ENCODE data around the gene PPP1R15B. TPM values are rescaled to one million over a fixed set of nuclear protein-coding genes. Genes with fewer than 3 reads are reported as not detected.

PPP1R15B gene
- 10 to 100 TPM; 39.3 to 59.9 TPM for total RNA-seq
- 10 to 100 TPM in 1 of 2 donors, 1 to 10 TPM in 1; 6.8 to 13.7 TPM for polyA plus RNA-seq
- long read RNA-seq, donor 1, full-length matches to known transcripts = 9 of 18 reads
- long read RNA-seq, donor 1, partial matches to known transcripts = 1 of 18 reads
- long read RNA-seq, donor 1, other reads (novel, unspliced or antisense) = 8 of 18 reads
- long read RNA-seq, donor 2, full-length matches to known transcripts = 5 of 6 reads
- long read RNA-seq, donor 2, partial matches to known transcripts = 0 of 6 reads
- long read RNA-seq, donor 2, other reads (novel, unspliced or antisense) = 1 of 6 reads

DNA sequence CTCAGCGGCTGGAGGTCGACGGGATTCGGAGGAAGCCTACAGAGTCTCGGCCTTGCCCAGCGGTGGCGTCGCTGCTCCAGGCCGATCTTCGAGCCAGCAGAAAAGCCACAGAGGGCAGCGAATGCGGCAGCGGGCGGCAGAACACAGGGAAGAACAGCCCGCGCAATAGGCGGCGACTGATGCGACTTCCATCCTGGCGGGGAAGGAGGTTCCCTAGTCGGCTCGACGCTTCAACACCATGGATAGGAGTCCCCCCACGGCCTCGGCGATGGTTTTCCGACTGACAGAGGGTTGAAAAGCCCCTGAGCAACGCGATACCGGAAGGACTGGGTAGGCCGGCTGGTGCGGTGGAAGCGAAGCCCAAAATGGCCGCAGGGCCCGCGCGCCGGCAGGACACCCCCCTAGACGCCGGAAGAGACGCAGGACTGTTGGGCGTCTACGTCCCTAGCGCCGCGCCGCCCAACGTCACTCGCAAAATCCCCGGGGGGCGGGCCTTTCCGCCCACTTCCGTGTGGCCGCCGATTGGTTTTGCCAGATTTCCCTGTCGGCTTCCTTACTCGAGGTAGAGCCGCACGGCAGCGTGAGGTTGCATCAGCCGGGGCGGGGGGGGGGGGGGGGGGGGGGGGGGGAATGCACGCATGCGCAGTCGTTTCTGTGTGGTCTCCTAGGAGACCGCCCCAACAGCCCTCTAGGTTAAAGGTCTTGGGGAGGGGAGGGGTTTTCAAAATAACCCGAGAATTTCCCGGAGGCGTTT, at the start of gene PPP1R15B:
PPP1R15B (minus strand) TSS at position 367 of the 754 bp plus-strand sequence. CDS start 406 bp downstream, outside the sequence.
- peaks cover 0 to 4% of the 10 kb centered on the region in 2 donors for H3K4me1 ChIP-seq (ENCODE audit: control insufficient read depth in 1 of 2, insufficient read depth in 2 of 2, low read length in 2 of 2)
- ATAC-seq (ENCODE audit: low FRiP score) (peak; percentile 98), DNase-seq (peak; percentile 98 to 99)
- peaks cover 0 to 1% of the 10 kb centered on the region in 2 donors for H3K36me3 ChIP-seq (ENCODE audit: control insufficient read depth in 1 of 2, insufficient read depth in 2 of 2, low read length in 1 of 2)
- no peaks in the 10 kb centered on the region for H3K9me3 ChIP-seq (ENCODE audit: control insufficient read depth, low read length)
- no peaks in the 10 kb centered on the region for H3K27me3 ChIP-seq (ENCODE audit: control insufficient read depth in 1 of 2, insufficient read depth in 2 of 2, low read length in 1 of 2)
- H3K4me3 ChIP-seq (ENCODE audit: low read length in 2 of 2) = peak within 1 kb of the TSS; percentile 55 to 58
- H3K27ac ChIP-seq (ENCODE audit: low read depth in 1 of 2, low read length in 2 of 2) = peak within 1 kb of the TSS; percentile 70 to 97
- WGBS, 2 donors = 0% methylated on average over 63 to 69 of the region's 69 CpGs
- intact Hi-C loops (cut with DNase I) = loop anchor here in 1 of 2 donors (5.0 kb wide), 1 partner anchor 96 kb away; no protein-coding TSS in a partner anchor

DNA sequence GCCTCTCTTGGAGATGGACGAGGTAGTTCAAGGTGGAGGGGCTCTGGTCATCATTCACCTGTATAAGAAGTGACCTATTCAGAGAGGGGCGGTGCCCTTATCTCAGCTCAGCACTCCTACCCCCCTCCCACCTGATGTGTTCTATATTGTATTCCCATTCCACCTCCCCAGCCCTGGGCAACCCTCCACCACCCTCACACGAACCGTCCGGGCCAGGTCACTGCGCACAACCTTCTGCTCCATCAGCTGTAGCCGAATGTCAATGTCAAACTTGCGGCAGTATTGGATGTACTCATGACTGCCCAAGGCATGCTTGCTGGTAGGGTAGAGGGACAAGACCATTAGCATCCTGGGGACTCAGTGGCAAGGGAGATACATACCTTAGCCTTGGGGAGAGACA, 48.7 kb upstream of the PPP1R15B start:
- peaks cover 0 to 7% of the 10 kb centered on the region in 2 donors for H3K4me1 ChIP-seq (ENCODE audit: control insufficient read depth in 1 of 2, insufficient read depth in 2 of 2, low read length in 2 of 2)
- DNase-seq (no peak), ATAC-seq (ENCODE audit: low FRiP score) (no peak)
- no peak overlapping the region for H3K27ac ChIP-seq (ENCODE audit: low read depth in 1 of 2, low read length in 2 of 2)
- intact Hi-C loops (cut with DNase I) = no loop called here
- H3K36me3 ChIP-seq (ENCODE audit: control insufficient read depth in 1 of 2, insufficient read depth in 2 of 2, low read length in 1 of 2) = peaks cover 0 to 8% of the 10 kb centered on the region in 2 donors
- no peaks in the 10 kb centered on the region for H3K9me3 ChIP-seq (ENCODE audit: control insufficient read depth, low read length)
- H3K27me3 ChIP-seq (ENCODE audit: control insufficient read depth in 1 of 2, insufficient read depth in 2 of 2, low read length in 1 of 2) = no peaks in the 10 kb centered on the region
- WGBS, 2 donors = 93 to 94% methylated on average over 8 of the region's 8 CpGs
- no peak overlapping the region for H3K4me3 ChIP-seq (ENCODE audit: low read length in 2 of 2)

DNA sequence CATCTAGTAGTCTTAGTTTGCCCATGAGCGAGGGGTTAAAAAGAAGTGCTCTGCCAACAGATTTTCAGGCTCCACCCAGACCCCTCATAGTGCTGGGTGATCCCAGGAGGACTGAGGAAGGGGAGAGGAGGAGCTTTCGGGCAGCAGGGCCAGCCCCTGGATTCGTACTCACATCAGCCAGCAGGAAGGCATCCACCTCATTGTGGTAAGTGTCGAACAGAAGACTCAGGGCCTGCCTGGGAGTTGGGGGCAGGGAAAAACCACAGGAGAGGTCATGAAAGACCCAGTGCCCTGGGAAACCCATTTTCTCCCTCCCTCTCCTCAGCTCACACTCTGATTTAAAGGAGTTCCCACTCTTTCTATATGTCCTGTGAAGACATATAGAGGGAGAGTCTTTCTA, 48.1 kb upstream of the PPP1R15B start:
- DNase-seq = no peak
- intact Hi-C loops (cut with DNase I) = no loop called here
- Histone ChIP-seq H3K4me1 (ENCODE audit: control insufficient read depth in 1 of 2, insufficient read depth in 2 of 2, low read length in 2 of 2) (peaks cover 0 to 7% of the 10 kb centered on the region in 2 donors), H3K4me3 (ENCODE audit: low read length in 2 of 2) (no peak overlapping the region), H3K36me3 (ENCODE audit: control insufficient read depth in 1 of 2, insufficient read depth in 2 of 2, low read length in 1 of 2) (peaks cover 0 to 8% of the 10 kb centered on the region in 2 donors), H3K9me3 (ENCODE audit: control insufficient read depth, low read length) (no peaks in the 10 kb centered on the region), H3K27me3 (ENCODE audit: control insufficient read depth in 1 of 2, insufficient read depth in 2 of 2, low read length in 1 of 2) (no peaks in the 10 kb centered on the region), H3K27ac (ENCODE audit: low read depth in 1 of 2, low read length in 2 of 2) (no peak overlapping the region)
- 72 to 76% methylated on average over 4 of the region's 4 CpGs for WGBS, 2 donors
- ATAC-seq (ENCODE audit: low FRiP score) = no peak

DNA sequence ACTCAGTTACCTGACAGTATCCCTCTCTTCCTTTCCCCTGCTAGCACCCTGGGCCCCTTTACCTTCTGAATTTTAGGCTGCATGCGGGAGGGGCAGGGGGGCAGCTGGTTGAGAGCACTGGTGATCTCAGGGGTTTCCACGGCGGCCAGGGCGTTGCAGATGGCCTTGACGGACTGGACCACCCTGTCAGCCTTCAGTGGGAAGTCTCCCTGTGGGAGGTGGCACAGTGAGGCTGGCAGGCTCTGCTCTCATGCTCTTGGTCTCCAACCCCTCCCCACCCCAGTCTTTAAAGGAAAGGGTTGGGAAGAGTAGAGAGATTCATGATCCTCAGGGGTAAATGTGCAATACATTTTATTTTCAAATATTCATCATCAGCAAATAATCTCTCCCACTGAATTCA, 46.0 kb upstream of the PPP1R15B start:
- ATAC-seq (ENCODE audit: low FRiP score) (no peak), DNase-seq (no peak)
- Histone ChIP-seq H3K4me3 (ENCODE audit: low read length in 2 of 2) (no peak overlapping the region), H3K27ac (ENCODE audit: low read depth in 1 of 2, low read length in 2 of 2) (no peak overlapping the region), H3K27me3 (ENCODE audit: control insufficient read depth in 1 of 2, insufficient read depth in 2 of 2, low read length in 1 of 2) (no peaks in the 10 kb centered on the region), H3K4me1 (ENCODE audit: control insufficient read depth in 1 of 2, insufficient read depth in 2 of 2, low read length in 2 of 2) (no peaks in the 10 kb centered on the region), H3K9me3 (ENCODE audit: control insufficient read depth, low read length) (no peaks in the 10 kb centered on the region), H3K36me3 (ENCODE audit: control insufficient read depth in 1 of 2, insufficient read depth in 2 of 2, low read length in 1 of 2) (peaks cover 0 to 8% of the 10 kb centered on the region in 2 donors)
- 76 to 78% methylated on average over 5 of the region's 5 CpGs for WGBS, 2 donors
- intact Hi-C loops (cut with DNase I) = no loop called here

DNA sequence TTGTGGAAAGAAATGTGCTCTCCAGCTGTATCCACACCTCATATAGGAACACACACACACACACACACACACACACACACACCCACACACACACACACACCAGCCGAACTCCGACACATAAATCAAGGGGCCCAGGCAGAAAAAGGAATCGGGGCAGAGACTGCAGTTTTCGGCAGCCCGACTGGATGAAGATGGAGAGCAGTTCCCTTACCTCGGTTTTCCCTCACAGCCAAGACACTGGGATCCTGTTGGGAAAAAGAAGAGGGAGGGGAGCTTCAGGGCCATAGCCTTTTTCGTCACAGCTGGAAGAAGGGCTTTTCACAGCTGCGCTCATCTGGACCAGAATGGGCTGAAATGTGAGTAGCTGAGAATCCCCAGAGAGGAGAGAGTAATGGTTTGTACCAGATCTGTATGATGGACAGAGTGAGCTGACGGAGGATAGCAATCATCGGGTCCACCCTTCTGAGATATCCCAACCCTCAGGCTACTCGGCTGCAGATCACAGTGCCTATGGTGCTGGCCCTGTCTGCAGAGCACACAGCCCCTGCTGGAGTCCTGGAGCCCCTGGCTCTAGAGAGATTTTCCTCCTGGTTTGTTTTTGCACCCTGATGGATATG, 45.3 kb upstream of the PPP1R15B start:
- Histone ChIP-seq H3K9me3 (ENCODE audit: control insufficient read depth, low read length) (no peaks in the 10 kb centered on the region), H3K36me3 (ENCODE audit: control insufficient read depth in 1 of 2, insufficient read depth in 2 of 2, low read length in 1 of 2) (peaks cover 0 to 6% of the 10 kb centered on the region in 2 donors), H3K4me3 (ENCODE audit: low read length in 2 of 2) (no peak overlapping the region), H3K27me3 (ENCODE audit: control insufficient read depth in 1 of 2, insufficient read depth in 2 of 2, low read length in 1 of 2) (no peaks in the 10 kb centered on the region), H3K4me1 (ENCODE audit: control insufficient read depth in 1 of 2, insufficient read depth in 2 of 2, low read length in 2 of 2) (no peaks in the 10 kb centered on the region), H3K27ac (ENCODE audit: low read depth in 1 of 2, low read length in 2 of 2) (no peak overlapping the region)
- 48 to 55% methylated on average over 9 to 11 of the region's 11 CpGs for WGBS, 2 donors
- intact Hi-C loops (cut with DNase I) = no loop called here
- ATAC-seq (ENCODE audit: low FRiP score) = peak; percentile 34
- no peak for DNase-seq

DNA sequence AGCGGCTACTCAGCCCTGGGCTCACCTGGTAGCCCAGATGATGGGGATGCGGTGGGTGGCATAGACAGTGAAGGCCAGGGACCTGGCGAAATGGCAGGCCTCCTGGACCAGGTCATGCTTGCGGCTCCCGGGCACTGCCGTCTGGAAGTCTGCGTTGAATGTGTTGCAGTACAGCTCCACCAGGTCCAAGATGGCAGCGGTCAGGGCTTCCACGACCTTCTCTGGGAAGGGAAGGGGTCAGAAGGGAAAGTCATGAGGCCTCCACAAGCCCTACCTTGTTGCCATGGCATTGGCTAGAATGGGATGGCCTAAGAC, 44.2 kb upstream of the PPP1R15B start:
- Histone ChIP-seq H3K36me3 (ENCODE audit: control insufficient read depth in 1 of 2, insufficient read depth in 2 of 2, low read length in 1 of 2) (peaks cover 0 to 6% of the 10 kb centered on the region in 2 donors), H3K27me3 (ENCODE audit: control insufficient read depth in 1 of 2, insufficient read depth in 2 of 2, low read length in 1 of 2) (no peaks in the 10 kb centered on the region), H3K4me3 (ENCODE audit: low read length in 2 of 2) (no peak overlapping the region), H3K4me1 (ENCODE audit: control insufficient read depth in 1 of 2, insufficient read depth in 2 of 2, low read length in 2 of 2) (no peaks in the 10 kb centered on the region), H3K27ac (ENCODE audit: low read depth in 1 of 2, low read length in 2 of 2) (no peak overlapping the region), H3K9me3 (ENCODE audit: control insufficient read depth, low read length) (no peaks in the 10 kb centered on the region)
- intact Hi-C loops (cut with DNase I) = no loop called here
- 90 to 92% methylated on average over 9 of the region's 9 CpGs for WGBS, 2 donors
- DNase-seq = peak in 1 of 2 donors; percentile 77
- ATAC-seq (ENCODE audit: low FRiP score) = no peak

DNA sequence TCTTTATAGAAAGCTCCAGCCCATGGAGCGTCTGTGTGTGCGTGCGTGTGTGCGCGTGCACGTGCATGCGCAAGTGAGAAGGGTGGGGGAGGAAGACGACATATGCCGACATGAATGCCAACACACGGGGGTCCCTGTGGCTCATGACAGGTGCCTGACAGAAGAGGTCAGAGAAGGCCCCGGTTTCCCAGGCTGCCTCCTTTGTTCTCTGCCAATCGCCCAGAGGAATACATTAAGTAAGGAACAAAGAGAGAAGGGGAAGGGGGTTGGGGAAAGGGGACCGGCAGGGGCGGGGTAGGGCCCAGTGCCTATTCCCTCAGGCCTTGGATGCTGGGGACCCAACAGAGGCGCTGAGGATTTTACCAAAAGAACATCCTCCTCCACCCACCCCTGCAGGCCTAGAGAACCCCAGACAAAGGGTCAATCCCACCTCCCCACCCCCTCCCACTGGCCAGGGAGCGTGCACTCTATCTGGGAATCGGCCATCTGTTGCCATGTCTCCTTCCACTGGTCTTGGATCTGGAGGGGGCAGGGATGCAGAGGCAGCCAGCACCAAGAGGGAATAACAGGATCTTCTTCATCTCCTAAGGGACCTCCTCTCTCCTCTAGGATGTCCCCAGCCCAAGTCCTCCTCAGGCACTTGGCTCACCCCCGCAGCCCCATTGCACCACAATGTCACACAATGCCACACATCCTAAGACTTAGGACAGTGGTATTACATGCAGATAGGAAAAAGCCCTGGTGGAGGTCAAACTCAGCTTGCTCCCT, 43.6 kb upstream of the PPP1R15B start:
- no peak overlapping the region for H3K4me3 ChIP-seq (ENCODE audit: low read length in 2 of 2)
- no peaks in the 10 kb centered on the region for H3K9me3 ChIP-seq (ENCODE audit: control insufficient read depth, low read length)
- intact Hi-C loops (cut with DNase I) = no loop called here
- no peaks in the 10 kb centered on the region for H3K4me1 ChIP-seq (ENCODE audit: control insufficient read depth in 1 of 2, insufficient read depth in 2 of 2, low read length in 2 of 2)
- no peaks in the 10 kb centered on the region for H3K27me3 ChIP-seq (ENCODE audit: control insufficient read depth in 1 of 2, insufficient read depth in 2 of 2, low read length in 1 of 2)
- no peak for ATAC-seq (ENCODE audit: low FRiP score)
- WGBS, 2 donors = 68 to 71% methylated on average over 18 of the region's 18 CpGs
- peaks cover 0 to 6% of the 10 kb centered on the region in 2 donors for H3K36me3 ChIP-seq (ENCODE audit: control insufficient read depth in 1 of 2, insufficient read depth in 2 of 2, low read length in 1 of 2)
- no peak for DNase-seq
- no peak overlapping the region for H3K27ac ChIP-seq (ENCODE audit: low read depth in 1 of 2, low read length in 2 of 2)

DNA sequence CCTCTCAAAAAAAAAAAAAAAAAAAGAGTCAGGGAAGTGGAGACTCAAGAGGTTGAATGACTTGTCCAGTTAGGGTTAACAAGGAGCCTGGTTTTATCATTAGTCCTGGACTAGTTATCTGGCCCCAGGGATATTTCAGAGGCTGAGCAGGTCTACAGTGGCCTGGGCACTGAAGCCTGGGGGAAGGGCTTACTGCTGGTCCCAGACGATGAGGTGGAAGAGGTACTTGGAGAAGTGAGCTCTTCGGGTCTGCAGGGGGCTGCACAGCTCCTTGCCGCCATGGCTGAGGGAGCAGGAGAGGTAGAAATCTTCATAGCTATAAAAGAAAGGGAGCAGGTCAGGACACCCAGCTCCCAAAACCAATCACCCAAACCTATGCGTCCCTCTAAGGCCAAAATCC, 42.9 kb upstream of the PPP1R15B start:
- DNase-seq (no peak), ATAC-seq (ENCODE audit: low FRiP score) (no peak)
- H3K27ac ChIP-seq (ENCODE audit: low read depth in 1 of 2, low read length in 2 of 2) = no peak overlapping the region
- no peaks in the 10 kb centered on the region for H3K27me3 ChIP-seq (ENCODE audit: control insufficient read depth in 1 of 2, insufficient read depth in 2 of 2, low read length in 1 of 2)
- intact Hi-C loops (cut with DNase I) = loop anchor here in 1 of 2 donors (5.0 kb wide), 1 partner anchor 43 kb away; no protein-coding TSS in a partner anchor
- 88 to 89% methylated on average over 4 of the region's 4 CpGs for WGBS, 2 donors
- peaks cover 0 to 4% of the 10 kb centered on the region in 2 donors for H3K36me3 ChIP-seq (ENCODE audit: control insufficient read depth in 1 of 2, insufficient read depth in 2 of 2, low read length in 1 of 2)
- H3K4me1 ChIP-seq (ENCODE audit: control insufficient read depth in 1 of 2, insufficient read depth in 2 of 2, low read length in 2 of 2) = no peaks in the 10 kb centered on the region
- no peak overlapping the region for H3K4me3 ChIP-seq (ENCODE audit: low read length in 2 of 2)
- no peaks in the 10 kb centered on the region for H3K9me3 ChIP-seq (ENCODE audit: control insufficient read depth, low read length)

Data from aorta (tissue), 5 donors.